Vagina (tissue), 2 donors: ENCODE results near the gene MS4A6A.

Experiments used
- CTCF ChIP-seq, 3 experiments: fragments of 450-650 bp in 2 of 3; fragments of 200-600 bp in 1 of 3; sonication (generic) in 1 of 3; IDR thresholded peaks; one replicate each; pipeline ENCODE4 v1.5.1; 2017 to 2019; ENCODE audit warnings: antibody characterized with exemption in 3 of 3, mild to moderate bottlenecking in 2 of 3, moderate library complexity in 2 of 3
- POLR2AphosphoS5 ChIP-seq, 2 donors: sonication (generic); formaldehyde crosslinking; IDR thresholded peaks; one replicate each; pipeline ENCODE4 v1.9.0; 2017; ENCODE audit warnings: antibody characterized with exemption in 2 of 2, mild to moderate bottlenecking in 2 of 2, low read depth in 1 of 2; ENCODE audit not compliant: insufficient read depth in 1 of 2

GRCh38 chr11:60130496-60130895, 52.4 kb downstream of the MS4A6A start:
- no peak for TF ChIP-seq CTCF (IDR thresholded peaks at IDR 0.05)
- no peak for TF ChIP-seq POLR2AphosphoS5 (IDR thresholded peaks at IDR 0.05; ENCODE audit: insufficient read depth in 1 of 2, low read depth in 1 of 2)
